Kidney (tissue), 14 donors: ENCODE results near the gene TREM2. TPM values are rescaled to one million over a fixed set of nuclear protein-coding genes. Genes with fewer than 3 reads are reported as not detected.

ENCODE experiments used
- DNase-seq, 5 donors: peaks; one replicate each; pipeline ENCODE4 v3.0.0-alpha.2; 2013 to 2020
- FAIRE-seq: peaks from 2 replicates; lab custom pipeline; 2012; peaks lifted over from hg19 to GRCh38; lab: Jason Lieb, UNC
- H3K27ac ChIP-seq, 2 donors: one replicate each; pipeline ENCODE4 v1.7.0; 2013; ENCODE audit warnings: low read depth in 2 of 2, low read length in 2 of 2, inconsistent platforms in 1 of 2
- H3K27me3 ChIP-seq: one replicate; pipeline ENCODE4 v1.7.1; 2013; ENCODE audit warnings: low read length, inconsistent platforms; ENCODE audit not compliant: control insufficient read depth, insufficient read depth
- H3K36me3 ChIP-seq, 3 donors: one replicate each; pipeline versions ENCODE4 v1.7.0 to v1.7.1; 2013; ENCODE audit warnings: low read length in 3 of 3, control low read depth in 1 of 3, inconsistent platforms in 1 of 3; ENCODE audit not compliant: insufficient read depth in 3 of 3, control insufficient read depth in 2 of 3
- H3K4me1 ChIP-seq, 3 donors: one replicate each; pipeline versions ENCODE4 v1.7.0 to v1.7.1; 2013; ENCODE audit warnings: low read length in 3 of 3, inconsistent platforms in 1 of 3, low read depth in 1 of 3; ENCODE audit not compliant: control insufficient read depth in 2 of 3, insufficient read depth in 2 of 3
- H3K4me3 ChIP-seq, 3 donors: one replicate each; pipeline versions ENCODE4 v1.7.0 to v1.8.1; 2013; ENCODE audit warnings: low read length in 3 of 3, control low read depth in 1 of 3, inconsistent platforms in 1 of 3
- H3K9ac ChIP-seq, 3 donors: one replicate each; pipeline versions ENCODE4 v1.7.0 to v1.7.1; 2013; ENCODE audit warnings: low read length in 3 of 3, control low read depth in 1 of 3, inconsistent platforms in 1 of 3
- H3K9me3 ChIP-seq, 3 donors: one replicate each; pipeline versions ENCODE4 v1.7.0 to v1.7.1; 2013; ENCODE audit warnings: low read length in 3 of 3, control low read depth in 1 of 3, inconsistent platforms in 1 of 3; ENCODE audit not compliant: control insufficient read depth in 2 of 3, insufficient read depth in 1 of 3
- CTCF ChIP-seq: IDR thresholded peaks from 3 replicates; pipeline ENCODE4 v1.5.1; 2012; ENCODE audit warnings: mild to moderate bottlenecking, moderate library complexity, borderline replicate concordance; ENCODE audit not compliant: insufficient read depth; ENCODE audit errors: extremely low read depth
- intact Hi-C: fragments of 100-400 bp; cut with DNase I; formaldehyde crosslinking; loops from one replicate; pipeline ENCODE4 v1.11.1; 2022
- polyA plus RNA-seq: library from polyadenylated mRNA; stranded (reverse); fragments of 350-450 nt; fragmentation: Illumina TruSeq; extraction: RNeasy Lipid Tissue Mini Kit (QIAGEN cat#74804); gene quantifications from one replicate; pipeline ENCODE4 v1.2.3, GENCODE V29; 2014; ENCODE audit warnings: low read depth, low replicate concordance; ENCODE audit not compliant: insufficient read depth
- total RNA-seq: library from RNA; stranded (reverse); fragmentation: NEBNext Ultra II Directional; extraction: Animal tissue kit (Norgen Biotek cat#: 25700); gene quantifications from one replicate; pipeline ENCODE4 v1.2.1, GENCODE V29; 2021
- donor health status: control.
- donor health status: control.
- donor health status: control.
- donor health status: control.
- donor health status: control.
- donor health status: DM: yes; HTN: yes; CAD: no.
- donor health status: Normal renal cell carcinoma (clear cell type).

The TREM2 gene
- total and polyA plus RNA-seq, 2 donors from 2014 or later, result 3.5 to 7.8 TPM

GRCh38 chr6:41156001-41156400 is 6.9 kb downstream of the TREM2 start:
- Histone ChIP-seq H3K27me3 (no peaks in the 10 kb centered on the region), H3K4me3 (no peak overlapping the region), H3K27ac (no peak overlapping the region), H3K9ac (no peak overlapping the region), H3K4me1 (peaks cover 0 to 3% (median 0%) of the 10 kb centered on the region in 3 donors), H3K9me3 (no peaks in the 10 kb centered on the region), H3K36me3 (no peaks in the 10 kb centered on the region)
- FAIRE-seq (no peak), DNase-seq (no peak)
- intact Hi-C loops, result no loop called here
- TF ChIP-seq CTCF, result no peak

GRCh38 chr6:41155132-41155805 is 7.6 kb downstream of the TREM2 start:
- no peak for TF ChIP-seq CTCF
- no peak overlapping the region for H3K27ac ChIP-seq
- H3K36me3 ChIP-seq, result no peaks in the 10 kb centered on the region
- DNase-seq (no peak), FAIRE-seq (no peak)
- no peaks in the 10 kb centered on the region for H3K9me3 ChIP-seq
- intact Hi-C loops, result no loop called here
- no peak overlapping the region for H3K4me3 ChIP-seq
- no peak overlapping the region for H3K9ac ChIP-seq
- no peaks in the 10 kb centered on the region for H3K27me3 ChIP-seq
- peaks cover 0 to 3% (median 0%) of the 10 kb centered on the region in 3 donors for H3K4me1 ChIP-seq

GRCh38 chr6:41153992-41154625 is 8.8 kb downstream of the TREM2 start, which contains the start of gene TREML1:
Gene TREML1, minus strand, starts transcription at chr6:41154347. Its CDS starts 59 bp downstream, at chr6:41154288.
- no peak for DNase-seq
- TF ChIP-seq CTCF, result no peak
- no peaks in the 10 kb centered on the region for H3K27me3 ChIP-seq
- no peak within 1 kb of the TSS for H3K4me3 ChIP-seq
- H3K4me1 ChIP-seq, result peaks cover 0 to 2% (median 0%) of the 10 kb centered on the region in 3 donors
- FAIRE-seq, result no peak
- H3K36me3 ChIP-seq, result no peaks in the 10 kb centered on the region
- no peaks in the 10 kb centered on the region for H3K9me3 ChIP-seq
- H3K9ac ChIP-seq, result no peak within 1 kb of the TSS
- H3K27ac ChIP-seq, result no peak within 1 kb of the TSS
- intact Hi-C loops, result no loop called here
